ENCODE measurements around the gene KIF13A.
"Not testable (repeated sequence)": the region's sequence is repeated elsewhere in the genome, so short reads cannot be mapped to it uniquely, and the experiment has no call there.

KIF13A gene

DNA sequence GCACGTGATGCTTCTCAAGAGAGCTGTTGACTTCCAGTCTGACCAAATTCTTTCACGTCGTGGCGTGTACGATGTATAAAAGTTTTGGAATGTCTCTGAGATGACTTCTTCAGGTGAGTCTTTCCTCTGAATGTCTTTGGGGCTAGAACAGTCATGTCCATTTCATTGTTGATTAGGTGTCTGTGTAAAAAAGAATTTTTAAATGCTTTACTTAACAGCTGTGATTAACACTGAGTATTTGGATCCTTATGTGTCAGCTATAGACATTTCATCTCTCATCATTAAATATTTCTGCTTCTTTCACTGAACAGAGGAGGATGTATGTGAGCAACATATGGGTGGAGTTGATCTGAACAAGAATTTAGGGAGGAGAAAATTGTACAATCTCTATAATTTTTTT, 29.3 kb upstream of the KIF13A start:
- no peak overlapping the region for H3K4me3 ChIP-seq
- TF ChIP-seq, protein P1, sequence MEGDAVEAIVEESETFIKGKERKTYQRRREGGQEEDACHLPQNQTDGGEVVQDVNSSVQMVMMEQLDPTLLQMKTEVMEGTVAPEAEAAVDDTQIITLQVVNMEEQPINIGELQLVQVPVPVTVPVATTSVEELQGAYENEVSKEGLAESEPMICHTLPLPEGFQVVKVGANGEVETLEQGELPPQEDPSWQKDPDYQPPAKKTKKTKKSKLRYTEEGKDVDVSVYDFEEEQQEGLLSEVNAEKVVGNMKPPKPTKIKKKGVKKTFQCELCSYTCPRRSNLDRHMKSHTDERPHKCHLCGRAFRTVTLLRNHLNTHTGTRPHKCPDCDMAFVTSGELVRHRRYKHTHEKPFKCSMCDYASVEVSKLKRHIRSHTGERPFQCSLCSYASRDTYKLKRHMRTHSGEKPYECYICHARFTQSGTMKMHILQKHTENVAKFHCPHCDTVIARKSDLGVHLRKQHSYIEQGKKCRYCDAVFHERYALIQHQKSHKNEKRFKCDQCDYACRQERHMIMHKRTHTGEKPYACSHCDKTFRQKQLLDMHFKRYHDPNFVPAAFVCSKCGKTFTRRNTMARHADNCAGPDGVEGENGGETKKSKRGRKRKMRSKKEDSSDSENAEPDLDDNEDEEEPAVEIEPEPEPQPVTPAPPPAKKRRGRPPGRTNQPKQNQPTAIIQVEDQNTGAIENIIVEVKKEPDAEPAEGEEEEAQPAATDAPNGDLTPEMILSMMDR (IDR thresholded peaks at IDR 0.05) = no peak
- no peak for DNase-seq (ENCODE audit: low spot score)
- no peak overlapping the region for H3K27ac ChIP-seq

DNA sequence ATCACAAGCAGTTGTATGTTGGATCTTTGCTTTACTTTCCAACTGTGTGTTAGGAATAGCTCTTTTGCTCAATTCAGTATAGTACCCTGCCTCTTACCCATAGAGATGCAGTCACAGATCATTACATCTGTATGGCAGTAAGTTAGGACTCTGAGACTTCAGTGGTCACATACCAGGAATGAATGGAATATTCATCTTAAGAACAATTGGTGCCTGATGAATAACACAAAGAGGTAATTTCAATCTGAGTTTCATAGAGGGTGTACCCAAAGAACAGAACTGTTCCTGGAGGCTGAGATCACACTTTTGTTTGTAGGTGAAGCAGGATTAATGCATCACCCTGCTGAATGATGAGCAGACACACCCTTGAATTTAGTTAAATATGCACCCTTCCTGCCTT, 28.7 kb upstream of the KIF13A start:
- no peak for DNase-seq (ENCODE audit: low spot score)
- TF ChIP-seq, protein P1 (IDR thresholded peaks at IDR 0.05) = no peak
- no peak overlapping the region for H3K27ac ChIP-seq
- no peak overlapping the region for H3K4me3 ChIP-seq

DNA sequence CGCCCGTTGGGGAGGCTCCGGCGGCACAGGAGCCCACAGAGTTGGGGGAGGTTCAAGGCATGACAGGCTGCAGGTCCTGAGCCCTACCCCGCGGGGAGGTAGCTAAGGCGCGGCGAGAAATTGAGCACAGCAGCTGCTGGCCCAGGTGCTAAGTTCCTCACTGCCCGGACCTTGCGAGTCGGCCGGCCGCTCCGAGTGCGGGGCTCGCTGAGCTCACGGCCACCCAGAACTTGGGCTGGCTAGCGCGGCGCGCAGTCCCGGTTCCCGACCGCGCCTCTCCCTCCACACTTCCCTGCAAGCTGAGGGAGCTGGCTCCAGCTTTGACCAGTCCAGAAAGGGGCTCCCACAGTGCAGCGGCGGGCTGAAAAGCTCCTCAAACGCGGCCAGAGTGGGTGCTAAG, 23.9 kb upstream of the KIF13A start:
- DNase-seq (ENCODE audit: low spot score) = no peak
- H3K4me3 ChIP-seq = no peak overlapping the region
- no peak overlapping the region for H3K27ac ChIP-seq
- TF ChIP-seq, protein P1 (IDR thresholded peaks at IDR 0.05) = no peak

DNA sequence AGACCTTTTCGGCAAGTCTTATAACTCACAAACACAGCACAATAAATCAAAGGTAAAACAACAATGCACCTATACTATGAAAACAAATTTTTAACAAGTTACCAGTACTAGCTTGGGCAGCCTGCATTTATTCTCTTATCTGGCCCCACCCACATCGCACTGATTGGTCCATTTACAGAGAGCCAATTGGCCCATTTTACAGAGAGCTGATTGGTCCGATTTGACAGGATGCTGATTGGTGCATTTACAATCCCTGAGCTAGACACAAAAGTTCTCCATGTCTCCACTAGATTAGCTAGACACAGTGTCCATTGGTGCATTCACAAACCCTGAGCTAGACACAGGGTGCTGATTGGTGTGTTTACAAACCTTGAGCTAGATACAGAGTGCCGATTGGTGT, 23.1 kb upstream of the KIF13A start:
- H3K27ac ChIP-seq; DNase-seq (ENCODE audit: low spot score); H3K4me3 ChIP-seq: not testable (repeated sequence)

DNA sequence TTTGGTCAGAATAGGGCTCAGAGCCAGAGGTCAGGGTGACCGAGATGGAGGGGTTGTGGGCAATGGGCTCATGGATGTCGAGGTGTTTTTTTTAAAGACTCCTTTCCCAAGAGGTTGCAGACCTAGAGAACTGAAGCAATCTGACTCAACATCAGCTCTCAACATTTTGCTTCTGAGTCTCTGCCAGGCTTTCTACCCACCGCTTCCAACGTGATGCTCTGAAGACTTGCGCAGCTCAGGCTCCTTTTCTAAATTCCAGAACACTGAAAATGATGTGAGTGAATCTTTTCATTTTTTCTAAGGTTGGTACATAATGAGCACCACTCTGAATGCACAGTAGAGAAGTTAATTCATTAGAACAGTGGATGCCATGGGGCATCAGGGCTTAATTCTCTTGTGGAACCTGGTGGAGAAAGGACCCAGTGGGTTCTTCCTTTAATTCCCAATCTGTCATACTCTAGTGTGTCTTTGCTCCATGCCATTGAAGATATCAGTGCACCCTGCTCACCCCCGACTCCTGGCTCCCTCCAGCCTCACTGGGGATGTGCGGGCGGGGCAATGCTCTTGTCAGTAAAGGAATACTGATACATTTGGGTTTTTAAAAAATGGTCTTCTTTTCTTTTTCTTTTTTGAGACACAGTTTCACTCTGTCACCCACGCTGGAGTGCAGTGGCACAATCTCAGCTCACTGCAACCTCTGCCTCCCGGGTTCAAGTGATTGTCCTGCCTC, 17.0 kb upstream of the KIF13A start:
- Histone ChIP-seq H3K27ac (no peak overlapping the region), H3K4me3 (no peak overlapping the region)
- no peak for DNase-seq (ENCODE audit: low spot score)
- TF ChIP-seq, protein P1 (IDR thresholded peaks at IDR 0.05) = no peak

DNA sequence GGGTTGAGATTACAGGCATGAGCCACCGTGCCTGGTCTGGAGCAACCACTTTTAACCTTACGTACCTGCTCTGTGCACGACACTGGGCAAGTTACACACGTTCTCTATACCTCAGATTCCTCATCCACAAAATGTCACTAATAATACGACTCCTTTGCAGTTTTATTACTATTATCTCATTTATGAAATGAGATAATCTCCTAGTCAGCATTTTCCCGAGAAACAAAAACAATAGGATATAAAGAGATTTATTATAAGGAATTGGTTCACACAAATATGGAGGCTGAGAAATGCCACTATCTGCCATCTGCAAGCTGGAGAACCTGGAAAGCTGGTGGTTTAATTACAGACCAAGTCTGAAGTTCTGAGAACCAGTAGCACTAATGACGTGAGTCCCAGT, 12.0 kb upstream of the KIF13A start:
- H3K27ac ChIP-seq = no peak overlapping the region
- no peak overlapping the region for H3K4me3 ChIP-seq
- TF ChIP-seq, protein P1 (IDR thresholded peaks at IDR 0.05) = no peak
- DNase-seq (ENCODE audit: low spot score) = no peak

DNA sequence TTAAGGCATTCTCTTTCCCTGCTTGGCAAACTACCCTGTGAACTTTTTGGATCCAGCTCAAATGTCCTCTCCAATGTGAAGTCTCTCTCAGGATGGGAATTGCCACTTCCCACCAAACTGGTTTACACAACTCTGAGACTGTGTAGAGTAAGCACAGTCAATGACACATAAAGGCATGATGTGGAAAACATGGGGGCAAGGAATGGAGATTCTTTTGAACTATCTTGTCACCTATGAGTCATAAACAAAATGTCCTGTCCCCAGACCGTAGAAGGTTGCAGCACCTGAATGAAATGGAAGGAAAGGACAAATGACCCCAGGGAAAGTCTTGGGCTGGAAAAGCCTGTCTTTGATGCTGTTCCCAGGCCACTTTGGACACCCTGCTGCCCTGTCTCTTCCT, 11.0 kb upstream of the KIF13A start:
- Histone ChIP-seq H3K27ac (no peak overlapping the region), H3K4me3 (no peak overlapping the region)
- no peak for DNase-seq (ENCODE audit: low spot score)
- TF ChIP-seq, protein P1 (IDR thresholded peaks at IDR 0.05) = no peak
